HCT116 (cell line): ENCODE measurements around the gene SUDS3. TPM values are rescaled to one million over a fixed set of nuclear protein-coding genes. Genes with fewer than 3 reads are reported as not detected.

ENCODE experiments used
- ATAC-seq: fragments of 200-7000 bp; cut with Tn5 transposase; 2 replicates; pipeline ENCODE4 v1.9.1; 2020; ENCODE audit warnings: mild to moderate bottlenecking, moderate library complexity
- BruUV-seq: library from RNA; stranded (reverse); fragments of 400-500 nt; replicated peaks from 2 replicates; lab custom pipeline; 2021; lab: Mats Ljungman, UMichigan
- CTCF ChIA-PET: fragments of 300-600 bp; sonication (Branson Sonifier 250); formaldehyde crosslinking; loops from one replicate; lab custom pipeline; 2021; ENCODE audit warnings: antibody characterized with exemption; lab: Charles Lee
- POLR2A ChIA-PET: fragments of 300-600, 350-600 bp; sonication (Branson Sonifier 250); formaldehyde crosslinking; loops from one replicate; lab custom pipeline; 2021; ENCODE audit warnings: antibody characterized with exemption; lab: Charles Lee
- RAD21 ChIA-PET, 2 experiments: fragments of 300-600 bp; sonication (Branson Sonifier 250); formaldehyde crosslinking; loops; one replicate each; lab custom pipeline; 2023; ENCODE audit warnings: low total read pairs in 2 of 2; ENCODE audit not compliant: uncharacterized antibody in 2 of 2, unreplicated experiment in 2 of 2, low non-redundant PET in 1 of 2; lab: Charles Lee
- DNase-seq: peaks from one replicate; pipeline ENCODE4 v3.0.0-alpha.2; 2010; ENCODE audit warnings: low read depth, low spot score
- H2AFZ ChIP-seq: fragments of 200-600 bp; shearing (Covaris generic), sonication (generic); 2 replicates; pipeline ENCODE4 v1.6.1; 2017; ENCODE audit warnings: low read depth, mixed run types, mixed read lengths, antibody characterized with exemption, low read length; ENCODE audit not compliant: poor library complexity, severe bottlenecking
- H3K27ac ChIP-seq: 2 replicates; pipeline ENCODE4 v1.5.1; 2012; ENCODE audit warnings: low read depth, low read length
- H3K27me3 ChIP-seq: fragments of 200-600 bp; sonication (generic); 2 replicates; pipeline ENCODE4 v1.6.1; 2016; ENCODE audit warnings: mixed run types, low read length, mixed read lengths; ENCODE audit not compliant: insufficient read depth
- H3K36me3 ChIP-seq, 2 experiments: fragments of 200-500 bp in 1 of 2; fragments of 200-600 bp in 1 of 2; sonication (Bioruptor generic) in 1 of 2; sonication (generic) in 1 of 2; 2 replicates each; pipeline versions ENCODE4 v1.5.1 to v1.6.1; 2014 to 2016; ENCODE audit warnings: low read length in 2 of 2, inconsistent platforms in 1 of 2, mixed read lengths in 1 of 2, mixed run types in 1 of 2; ENCODE audit not compliant: insufficient read depth in 2 of 2, control insufficient read depth in 1 of 2
- H3K4me1 ChIP-seq, 2 experiments: fragments of 200-600 bp in 1 of 2; sonication (generic) in 1 of 2; 2 replicates each; pipeline versions ENCODE4 v1.5.1 to v1.6.1; 2012 to 2017; ENCODE audit warnings: low read length in 2 of 2, inconsistent platforms in 1 of 2, mild to moderate bottlenecking in 1 of 2, mixed read lengths in 1 of 2, mixed run types in 1 of 2, moderate library complexity in 1 of 2; ENCODE audit not compliant: insufficient read depth in 2 of 2, control insufficient read depth in 1 of 2
- H3K4me2 ChIP-seq: fragments of 200-600 bp; sonication (generic); 2 replicates; pipeline ENCODE4 v1.6.1; 2017; ENCODE audit warnings: mixed run types, low read length, mixed read lengths
- H3K4me3 ChIP-seq, 2 experiments: fragments of 200-600 bp in 1 of 2; sonication (generic) in 1 of 2; replicated peaks in 1 of 2; 2 replicates each; pipeline ENCODE4 v1.5.1; 2011 to 2016; ENCODE audit warnings: low read length in 2 of 2, control low read depth in 1 of 2, low read depth in 1 of 2, mild to moderate bottlenecking in 1 of 2, mixed read lengths in 1 of 2, mixed run types in 1 of 2
- H3K79me2 ChIP-seq: fragments of 200-600 bp; sonication (generic); 2 replicates; pipeline ENCODE4 v1.6.1; 2017; ENCODE audit warnings: mild to moderate bottlenecking, mixed run types, low read length, moderate library complexity, mixed read lengths; ENCODE audit not compliant: insufficient read depth
- H3K9ac ChIP-seq: fragments of 200-600 bp; sonication (generic); 2 replicates; pipeline ENCODE4 v1.6.1; 2016; ENCODE audit warnings: low read length, mixed read lengths
- H3K9me2 ChIP-seq: fragments of 200-600 bp; sonication (generic), shearing (Covaris generic); 2 replicates; pipeline ENCODE4 v1.6.1; 2017; ENCODE audit warnings: mixed run types, mild to moderate bottlenecking, moderate library complexity; ENCODE audit not compliant: insufficient read depth
- H3K9me3 ChIP-seq, 2 experiments: fragments of 200-500 bp in 1 of 2; fragments of 200-600 bp in 1 of 2; sonication (Bioruptor generic) in 1 of 2; sonication (generic) in 1 of 2; 2 replicates each; pipeline ENCODE4 v1.6.1; 2014 to 2017; ENCODE audit warnings: low read length in 2 of 2, mixed read lengths in 2 of 2, inconsistent platforms in 1 of 2, low read depth in 1 of 2, mild to moderate bottlenecking in 1 of 2, mixed run types in 1 of 2, moderate library complexity in 1 of 2; ENCODE audit not compliant: control insufficient read depth in 1 of 2, insufficient read depth in 1 of 2
- H4K20me1 ChIP-seq: fragments of 200-600 bp; sonication (generic), shearing (Covaris generic); 2 replicates; pipeline ENCODE4 v1.6.1; 2017; ENCODE audit warnings: mixed run types, mild to moderate bottlenecking, moderate library complexity; ENCODE audit not compliant: insufficient read depth
- CEBPB ChIP-seq: IDR thresholded peaks from 2 replicates; pipeline ENCODE4 v1.6.1; 2012; ENCODE audit warnings: low read depth
- ELF1 ChIP-seq: IDR thresholded peaks from 2 replicates; pipeline ENCODE4 v1.6.1; 2012; ENCODE audit warnings: low read depth, borderline replicate concordance
- EZH2 ChIP-seq: fragments of 200-600 bp; sonication (generic); IDR thresholded peaks from 2 replicates; pipeline ENCODE4 v1.6.1; 2017; ENCODE audit warnings: antibody characterized with exemption, mixed run types
- FOSL1 ChIP-seq: IDR thresholded peaks from 2 replicates; pipeline ENCODE4 v1.6.1; 2012; ENCODE audit warnings: low read depth
- JUND ChIP-seq: IDR thresholded peaks from 2 replicates; pipeline ENCODE4 v1.6.1; 2012
- POLR2AphosphoS5 ChIP-seq: IDR thresholded peaks from 2 replicates; pipeline ENCODE4 v1.6.1; 2011; ENCODE audit warnings: mild to moderate bottlenecking, low read depth, low read length, moderate library complexity
- RAD21 ChIP-seq: IDR thresholded peaks from 2 replicates; pipeline ENCODE4 v1.6.1; 2012; ENCODE audit warnings: low read depth, mild to moderate bottlenecking
- SP1 ChIP-seq: IDR thresholded peaks from 2 replicates; pipeline ENCODE4 v1.6.1; 2012; ENCODE audit warnings: low read depth
- SRF ChIP-seq: IDR thresholded peaks from 2 replicates; pipeline ENCODE4 v1.6.1; 2012; ENCODE audit warnings: low read depth
- intact Hi-C: fragments of 100-400 bp; cut with micrococcal nuclease; formaldehyde crosslinking; loops from 2 replicates; pipeline ENCODE4 v1.10.0; 2022
- total RNA-seq: library from RNA; stranded (reverse); gene quantifications from one replicate; pipeline ENCODE4 v1.2.1, GENCODE V29; 2021; ENCODE audit not compliant: unreplicated experiment
- TF ChIP-seq, protein P1 (sequence below), 3 experiments: fragments of 200-600 bp in 1 of 3; sonication (generic) in 1 of 3; IDR thresholded peaks in 2 of 3; conservative IDR thresholded peaks in 1 of 3; 2 replicates each; pipeline ENCODE4 v1.5.1; 2012 to 2017; ENCODE audit warnings: low read depth in 2 of 3, low read length in 2 of 3, antibody characterized with exemption in 1 of 3, borderline replicate concordance in 1 of 3, control low read depth in 1 of 3, mild to moderate bottlenecking in 1 of 3, mixed read lengths in 1 of 3, mixed run types in 1 of 3, moderate library complexity in 1 of 3; ENCODE audit not compliant: insufficient read depth in 1 of 3
- TF ChIP-seq, protein P2 (sequence below): IDR thresholded peaks from 2 replicates; pipeline ENCODE4 v1.6.1; 2012

Gene SUDS3
- total RNA-seq, 1 experiment from 2014 or later = 32.3 TPM

DNA sequence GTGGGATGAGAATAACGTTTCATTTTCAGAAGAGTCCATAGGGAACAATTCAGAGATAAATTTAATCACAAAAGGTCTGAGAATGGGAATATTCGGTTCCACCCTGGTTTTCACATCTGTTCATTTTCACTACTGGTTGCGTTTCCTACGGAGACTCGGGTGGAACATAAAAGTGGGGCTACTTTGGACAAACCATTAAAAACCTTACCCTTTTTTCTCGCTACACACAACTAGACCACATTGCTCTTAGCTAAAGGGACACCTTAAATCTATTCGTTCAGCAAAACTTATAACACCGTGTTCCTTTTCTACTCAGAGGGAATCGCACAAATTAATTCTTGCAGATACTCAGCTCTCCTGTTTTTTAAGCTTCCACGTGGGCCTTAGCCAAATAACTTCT is 1.0 kb upstream of the SUDS3 start:
- Histone ChIP-seq H4K20me1 (no peaks in the 10 kb centered on the region), H3K9me3 (no peaks in the 10 kb centered on the region), H3K4me2 (peak overlapping the region; percentile 83), H3K4me3 (no peak overlapping the region), H3K79me2 (peaks cover 29% of the 10 kb centered on the region), H3K36me3 (peaks cover 3 to 10% of the 10 kb centered on the region in 2 experiments; a peak in 1 of 4 replicates), H3K9me2 (no peaks in the 10 kb centered on the region), H3K27ac (no peak overlapping the region), H2AFZ (no peak overlapping the region), H3K4me1 (peaks cover 0 to 35% of the 10 kb centered on the region in 2 experiments; a peak in 3 of 4 replicates), H3K27me3 (no peaks in the 10 kb centered on the region), H3K9ac (no peak overlapping the region)
- ATAC-seq (no peak), DNase-seq (no peak)
- ChIA-PET CTCF (interaction anchor here (0.6 to 4.4 kb wide), 12 partner anchors 10 to 500 kb away, joined by 3 to 76 read pairs (median 5); no protein-coding TSS in a partner anchor), RAD21 (interaction anchor here (1.0 to 2.0 kb wide), 3 partner anchors 194 to 254 kb away, joined by 4 to 7 read pairs (median 6); no protein-coding TSS in a partner anchor), POLR2A (interaction anchor here (1.2 to 1.6 kb wide), 2 partner anchors 192 to 254 kb away, joined by 4 to 9 read pairs; no protein-coding TSS in a partner anchor)
- TF ChIP-seq EZH2 = no peak
- TF ChIP-seq FOSL1 = no peak
- TF ChIP-seq RAD21 = no peak
- TF ChIP-seq CEBPB = no peak
- TF ChIP-seq, protein P1, sequence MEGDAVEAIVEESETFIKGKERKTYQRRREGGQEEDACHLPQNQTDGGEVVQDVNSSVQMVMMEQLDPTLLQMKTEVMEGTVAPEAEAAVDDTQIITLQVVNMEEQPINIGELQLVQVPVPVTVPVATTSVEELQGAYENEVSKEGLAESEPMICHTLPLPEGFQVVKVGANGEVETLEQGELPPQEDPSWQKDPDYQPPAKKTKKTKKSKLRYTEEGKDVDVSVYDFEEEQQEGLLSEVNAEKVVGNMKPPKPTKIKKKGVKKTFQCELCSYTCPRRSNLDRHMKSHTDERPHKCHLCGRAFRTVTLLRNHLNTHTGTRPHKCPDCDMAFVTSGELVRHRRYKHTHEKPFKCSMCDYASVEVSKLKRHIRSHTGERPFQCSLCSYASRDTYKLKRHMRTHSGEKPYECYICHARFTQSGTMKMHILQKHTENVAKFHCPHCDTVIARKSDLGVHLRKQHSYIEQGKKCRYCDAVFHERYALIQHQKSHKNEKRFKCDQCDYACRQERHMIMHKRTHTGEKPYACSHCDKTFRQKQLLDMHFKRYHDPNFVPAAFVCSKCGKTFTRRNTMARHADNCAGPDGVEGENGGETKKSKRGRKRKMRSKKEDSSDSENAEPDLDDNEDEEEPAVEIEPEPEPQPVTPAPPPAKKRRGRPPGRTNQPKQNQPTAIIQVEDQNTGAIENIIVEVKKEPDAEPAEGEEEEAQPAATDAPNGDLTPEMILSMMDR (IDR thresholded peaks at IDR 0.05 in 2 of 3, conservative IDR thresholded peaks at IDR 0.05 in 1 of 3; ENCODE audit: borderline replicate concordance in 1 of 3, insufficient read depth in 1 of 3, low read depth in 2 of 3, low read length in 2 of 3) = no peak
- TF ChIP-seq JUND = no peak
- TF ChIP-seq, protein P2, sequence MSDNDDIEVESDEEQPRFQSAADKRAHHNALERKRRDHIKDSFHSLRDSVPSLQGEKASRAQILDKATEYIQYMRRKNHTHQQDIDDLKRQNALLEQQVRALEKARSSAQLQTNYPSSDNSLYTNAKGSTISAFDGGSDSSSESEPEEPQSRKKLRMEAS = no peak
- no peak for TF ChIP-seq POLR2AphosphoS5
- no peak for TF ChIP-seq SRF
- TF ChIP-seq SP1 = no peak
- no peak for TF ChIP-seq ELF1
- intact Hi-C loops = loop anchor here (5.0 kb wide), 1 partner anchor 498 kb away; no protein-coding TSS in a partner anchor
- BruUV-seq = TSS peak; percentile 52
